ENCODE measurements around the gene CREG2. TPM values are rescaled to one million over a fixed set of nuclear protein-coding genes. Genes with fewer than 3 reads are reported as not detected.

CREG2 gene
- total and polyA plus RNA-seq, 8 donors, result 0.24 to 0.98 (median 0.51) TPM; not detected in 2

GRCh38 chr2:101395545-101396315, 8.4 kb upstream of the CREG2 start:
- H3K36me3 ChIP-seq, result no peaks in the 10 kb centered on the region
- TF ChIP-seq CTCF (IDR thresholded peaks at IDR 0.05), result no peak
- peaks cover 0 to 21% of the 10 kb centered on the region in 2 donors for H3K27me3 ChIP-seq
- ATAC-seq, result no peak
- no peak overlapping the region for H3K4me3 ChIP-seq
- no peak overlapping the region for H3K27ac ChIP-seq
- H3K4me1 ChIP-seq, result peaks cover 0 to 12% of the 10 kb centered on the region in 2 donors
- no peak for DNase-seq
- intact Hi-C loops (cut with DNase I), result no loop called here
- no peaks in the 10 kb centered on the region for H3K9me3 ChIP-seq

DNA sequence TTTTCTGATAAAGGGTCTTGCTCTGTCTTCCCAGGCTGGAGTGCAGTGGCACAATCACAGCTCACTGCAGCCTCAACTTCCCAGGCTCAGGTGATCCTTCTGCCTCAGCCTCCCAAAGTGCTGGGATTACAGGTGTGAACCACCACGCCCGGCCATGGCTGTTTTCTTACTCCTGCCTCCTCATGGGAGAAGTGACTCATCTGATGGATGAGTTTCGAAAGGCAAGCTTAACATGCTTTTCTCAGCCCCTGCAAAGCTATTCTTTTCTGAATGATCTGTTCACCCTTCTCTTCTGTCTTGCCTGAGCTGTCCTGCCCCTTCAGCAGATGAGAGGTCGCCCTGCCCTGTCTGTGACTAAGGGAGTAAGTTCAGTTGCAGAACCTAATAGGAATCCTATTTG, 929 bp upstream of the CREG2 start:
- peaks cover 32 to 73% of the 10 kb centered on the region in 2 donors for H3K27me3 ChIP-seq
- TF ChIP-seq CTCF (IDR thresholded peaks at IDR 0.05), result no peak
- intact Hi-C loops (cut with DNase I), result no loop called here
- DNase-seq (no peak), ATAC-seq (no peak)
- no peak overlapping the region for H3K27ac ChIP-seq
- H3K4me3 ChIP-seq, result no peak overlapping the region
- H3K9me3 ChIP-seq, result no peaks in the 10 kb centered on the region
- no peaks in the 10 kb centered on the region for H3K36me3 ChIP-seq
- H3K4me1 ChIP-seq, result peaks cover 0 to 15% of the 10 kb centered on the region in 2 donors

DNA sequence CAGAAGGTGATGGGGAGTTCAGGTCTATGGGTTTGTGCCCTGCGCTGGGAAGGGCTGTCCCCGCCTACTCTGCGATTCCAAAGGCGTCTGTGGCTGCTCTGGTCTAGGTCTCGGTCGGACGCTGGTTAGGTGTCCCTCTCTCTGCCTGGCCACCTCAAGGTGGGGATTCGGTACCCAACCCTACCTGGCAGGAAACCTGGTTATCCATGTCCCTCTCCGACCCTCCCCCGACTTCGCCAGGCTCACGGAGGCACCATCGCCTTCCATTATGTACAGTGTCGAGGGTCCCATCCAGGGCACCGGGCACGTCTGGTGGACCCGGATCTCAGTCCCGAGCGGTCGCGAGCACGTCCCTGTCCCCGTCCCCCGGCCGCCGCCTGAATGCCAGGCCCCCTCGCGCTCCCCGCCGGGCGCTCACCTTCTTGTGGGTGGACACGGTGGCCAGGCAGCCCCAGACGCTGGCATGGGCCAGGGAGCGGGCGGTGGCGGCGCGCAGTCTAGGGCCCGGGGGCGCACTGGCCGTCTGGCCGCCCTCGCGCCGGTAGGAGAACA, 628 bp downstream of the CREG2 start:
- intact Hi-C loops (cut with DNase I), result no loop called here
- H3K27me3 ChIP-seq, result peaks cover 32 to 80% of the 10 kb centered on the region in 2 donors
- peak; percentile 49 for ATAC-seq

DNA sequence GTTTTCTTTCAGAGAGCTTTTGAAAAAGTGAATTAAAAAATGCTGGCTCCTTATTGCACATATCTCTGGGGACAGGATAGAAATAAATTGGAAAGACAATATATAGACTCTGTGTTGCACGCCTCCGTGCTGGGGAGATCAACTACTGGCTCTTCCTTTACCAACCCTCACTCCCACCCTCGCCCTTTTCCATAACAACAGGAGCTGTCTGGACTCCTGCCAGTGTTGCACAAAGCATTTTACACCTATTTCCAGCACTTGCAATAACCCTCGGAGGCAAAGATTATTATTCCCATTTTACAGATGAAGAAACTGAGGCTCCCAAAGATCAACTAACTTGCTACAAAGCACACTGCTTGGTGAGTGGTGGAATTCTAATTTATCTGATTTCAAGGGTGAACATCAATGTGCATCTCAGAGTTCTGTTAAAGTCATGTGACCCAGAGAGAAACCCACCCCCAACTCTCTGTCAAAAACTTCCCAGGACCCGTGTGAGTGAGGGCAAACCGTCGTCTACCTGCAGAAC, 4.2 kb downstream of the CREG2 start:
- no peak for TF ChIP-seq CTCF (IDR thresholded peaks at IDR 0.05)
- no peaks in the 10 kb centered on the region for H3K9me3 ChIP-seq
- intact Hi-C loops (cut with DNase I), result no loop called here
- ATAC-seq, result no peak
- H3K4me3 ChIP-seq, result no peak overlapping the region
- H3K27ac ChIP-seq, result no peak overlapping the region
- no peak for DNase-seq
- peaks cover 0 to 15% of the 10 kb centered on the region in 2 donors for H3K4me1 ChIP-seq
- no peaks in the 10 kb centered on the region for H3K36me3 ChIP-seq
- H3K27me3 ChIP-seq, result peaks cover 25 to 64% of the 10 kb centered on the region in 2 donors

More for the DNA sequence above, 628 bp downstream of the CREG2 start:
- Histone ChIP-seq H3K4me3 (peak overlapping the region; percentile 21 to 33), H3K9me3 (no peaks in the 10 kb centered on the region), H3K36me3 (no peaks in the 10 kb centered on the region), H3K4me1 (peaks cover 0 to 15% of the 10 kb centered on the region in 2 donors), H3K27ac (no peak overlapping the region)
- DNase-seq, result no peak
- TF ChIP-seq CTCF (IDR thresholded peaks at IDR 0.05), result no peak

- intact Hi-C loops (cut with DNase I), result no loop called here
- no peak for ATAC-seq
- peaks cover 0 to 12% of the 10 kb centered on the region in 2 donors for H3K4me1 ChIP-seq
These were observed 4.9 kb downstream of the CREG2 start for GRCh38 chr2:101382442-101382841.

More at GRCh38 chr2:101382442-101382841, 4.9 kb downstream of the CREG2 start:
- TF ChIP-seq CTCF (IDR thresholded peaks at IDR 0.05), result no peak
- no peak overlapping the region for H3K27ac ChIP-seq
- H3K4me3 ChIP-seq, result no peak overlapping the region
- H3K9me3 ChIP-seq, result no peaks in the 10 kb centered on the region
- peaks cover 19 to 58% of the 10 kb centered on the region in 2 donors for H3K27me3 ChIP-seq
- H3K36me3 ChIP-seq, result no peaks in the 10 kb centered on the region
- DNase-seq, result no peak

All from left lung (tissue), 10 donors.